Measurements from ENCODE around the gene SORCS3. TPM values are rescaled to one million over a fixed set of nuclear protein-coding genes. Genes with fewer than 3 reads are reported as not detected.

The SORCS3 gene
- total and polyA plus RNA-seq, 4 donors = 0.93 TPM; not detected in 3

- DNase-seq (ENCODE audit: low spot score) = no peak
- no peaks in the 10 kb centered on the region for H3K27me3 ChIP-seq (ENCODE audit: control insufficient read depth in 4 of 4, insufficient read depth in 4 of 4, low read length in 3 of 4)
- no peak overlapping the region for H3K4me3 ChIP-seq (ENCODE audit: low read depth in 1 of 3, low read length in 3 of 3)
- no peaks in the 10 kb centered on the region for H3K36me3 ChIP-seq (ENCODE audit: control insufficient read depth in 4 of 4, insufficient read depth in 3 of 4, low read depth in 1 of 4, low read length in 3 of 4)
- H3K27ac ChIP-seq (ENCODE audit: low read depth in 1 of 2, low read length in 2 of 2) = no peak overlapping the region
- 91% methylated on average over 2 of the region's 2 CpGs for WGBS
- H3K9me3 ChIP-seq (ENCODE audit: control insufficient read depth in 4 of 4, low read length in 3 of 4) = no peaks in the 10 kb centered on the region
- H3K4me1 ChIP-seq (ENCODE audit: control insufficient read depth in 4 of 4, insufficient read depth in 4 of 4, low read length in 3 of 4) = no peaks in the 10 kb centered on the region
- no peak overlapping the region for H3K9ac ChIP-seq (ENCODE audit: low read depth in 1 of 2, low read length in 2 of 2)
- TF ChIP-seq EGR1 (IDR thresholded peaks at IDR 0.05; ENCODE audit: low read depth in 2 of 2) (no peak), RXRA (IDR thresholded peaks at IDR 0.05) (no peak), NR2F2 (IDR thresholded peaks at IDR 0.05) (no peak), SP1 (IDR thresholded peaks at IDR 0.05) (no peak), FOXA1 (IDR thresholded peaks at IDR 0.05) (no peak), TAF1 (conservative IDR thresholded peaks at IDR 0.05) (no peak), REST (IDR thresholded peaks at IDR 0.05) (no peak), FOXA2 (IDR thresholded peaks at IDR 0.05) (no peak), HNF4A (conservative IDR thresholded peaks at IDR 0.05) (no peak)
- TF ChIP-seq, protein P1, sequence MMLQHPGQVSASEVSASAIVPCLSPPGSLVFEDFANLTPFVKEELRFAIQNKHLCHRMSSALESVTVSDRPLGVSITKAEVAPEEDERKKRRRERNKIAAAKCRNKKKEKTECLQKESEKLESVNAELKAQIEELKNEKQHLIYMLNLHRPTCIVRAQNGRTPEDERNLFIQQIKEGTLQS (IDR thresholded peaks at IDR 0.05) = no peak
- TF ChIP-seq, protein P2, sequence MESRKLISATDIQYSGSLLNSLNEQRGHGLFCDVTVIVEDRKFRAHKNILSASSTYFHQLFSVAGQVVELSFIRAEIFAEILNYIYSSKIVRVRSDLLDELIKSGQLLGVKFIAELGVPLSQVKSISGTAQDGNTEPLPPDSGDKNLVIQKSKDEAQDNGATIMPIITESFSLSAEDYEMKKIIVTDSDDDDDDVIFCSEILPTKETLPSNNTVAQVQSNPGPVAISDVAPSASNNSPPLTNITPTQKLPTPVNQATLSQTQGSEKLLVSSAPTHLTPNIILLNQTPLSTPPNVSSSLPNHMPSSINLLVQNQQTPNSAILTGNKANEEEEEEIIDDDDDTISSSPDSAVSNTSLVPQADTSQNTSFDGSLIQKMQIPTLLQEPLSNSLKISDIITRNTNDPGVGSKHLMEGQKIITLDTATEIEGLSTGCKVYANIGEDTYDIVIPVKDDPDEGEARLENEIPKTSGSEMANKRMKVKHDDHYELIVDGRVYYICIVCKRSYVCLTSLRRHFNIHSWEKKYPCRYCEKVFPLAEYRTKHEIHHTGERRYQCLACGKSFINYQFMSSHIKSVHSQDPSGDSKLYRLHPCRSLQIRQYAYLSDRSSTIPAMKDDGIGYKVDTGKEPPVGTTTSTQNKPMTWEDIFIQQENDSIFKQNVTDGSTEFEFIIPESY (IDR thresholded peaks at IDR 0.05) = no peak
- TF ChIP-seq, protein P3, sequence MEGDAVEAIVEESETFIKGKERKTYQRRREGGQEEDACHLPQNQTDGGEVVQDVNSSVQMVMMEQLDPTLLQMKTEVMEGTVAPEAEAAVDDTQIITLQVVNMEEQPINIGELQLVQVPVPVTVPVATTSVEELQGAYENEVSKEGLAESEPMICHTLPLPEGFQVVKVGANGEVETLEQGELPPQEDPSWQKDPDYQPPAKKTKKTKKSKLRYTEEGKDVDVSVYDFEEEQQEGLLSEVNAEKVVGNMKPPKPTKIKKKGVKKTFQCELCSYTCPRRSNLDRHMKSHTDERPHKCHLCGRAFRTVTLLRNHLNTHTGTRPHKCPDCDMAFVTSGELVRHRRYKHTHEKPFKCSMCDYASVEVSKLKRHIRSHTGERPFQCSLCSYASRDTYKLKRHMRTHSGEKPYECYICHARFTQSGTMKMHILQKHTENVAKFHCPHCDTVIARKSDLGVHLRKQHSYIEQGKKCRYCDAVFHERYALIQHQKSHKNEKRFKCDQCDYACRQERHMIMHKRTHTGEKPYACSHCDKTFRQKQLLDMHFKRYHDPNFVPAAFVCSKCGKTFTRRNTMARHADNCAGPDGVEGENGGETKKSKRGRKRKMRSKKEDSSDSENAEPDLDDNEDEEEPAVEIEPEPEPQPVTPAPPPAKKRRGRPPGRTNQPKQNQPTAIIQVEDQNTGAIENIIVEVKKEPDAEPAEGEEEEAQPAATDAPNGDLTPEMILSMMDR (IDR thresholded peaks at IDR 0.05; ENCODE audit: low read depth, low read length, missing input control) = no peak
- TF ChIP-seq, protein P4, sequence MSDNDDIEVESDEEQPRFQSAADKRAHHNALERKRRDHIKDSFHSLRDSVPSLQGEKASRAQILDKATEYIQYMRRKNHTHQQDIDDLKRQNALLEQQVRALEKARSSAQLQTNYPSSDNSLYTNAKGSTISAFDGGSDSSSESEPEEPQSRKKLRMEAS (IDR thresholded peaks at IDR 0.05) = no peak
These were observed 551.8 kb downstream of the SORCS3 start for GRCh38 chr10:105192861-105193260.

DNA sequence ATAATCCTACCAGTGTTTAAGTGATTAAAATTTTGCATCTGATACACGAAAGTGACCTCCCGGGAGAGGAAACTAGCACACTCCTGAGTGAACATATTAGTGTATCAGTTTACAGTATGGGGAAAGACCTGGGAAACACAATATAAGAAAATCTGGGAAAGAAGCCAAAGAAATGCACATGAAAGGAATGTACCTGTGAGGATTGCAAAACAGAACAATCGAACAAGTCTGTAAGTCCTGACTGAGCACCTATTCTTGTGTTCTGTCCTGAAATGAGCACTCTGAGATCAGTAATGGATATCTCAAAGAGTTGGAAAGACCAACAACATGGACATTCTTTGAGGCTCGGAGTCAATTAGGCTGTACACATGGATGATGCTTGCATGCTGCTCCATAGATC is 554.7 kb downstream of the SORCS3 start:
- no peak overlapping the region for H3K27ac ChIP-seq (ENCODE audit: low read depth in 1 of 2, low read length in 2 of 2)
- H3K27me3 ChIP-seq (ENCODE audit: control insufficient read depth in 4 of 4, insufficient read depth in 4 of 4, low read length in 3 of 4) = no peaks in the 10 kb centered on the region
- H3K36me3 ChIP-seq (ENCODE audit: control insufficient read depth in 4 of 4, insufficient read depth in 3 of 4, low read depth in 1 of 4, low read length in 3 of 4) = no peaks in the 10 kb centered on the region
- H3K9me3 ChIP-seq (ENCODE audit: control insufficient read depth in 4 of 4, low read length in 3 of 4) = no peaks in the 10 kb centered on the region
- H3K4me1 ChIP-seq (ENCODE audit: control insufficient read depth in 4 of 4, insufficient read depth in 4 of 4, low read length in 3 of 4) = no peaks in the 10 kb centered on the region
- no peak overlapping the region for H3K9ac ChIP-seq (ENCODE audit: low read depth in 1 of 2, low read length in 2 of 2)
- H3K4me3 ChIP-seq (ENCODE audit: low read depth in 1 of 3, low read length in 3 of 3) = no peak overlapping the region
- TF ChIP-seq HNF4A (conservative IDR thresholded peaks at IDR 0.05) = no peak
- 46% methylated on average over 4 of the region's 4 CpGs for WGBS
- no peak for DNase-seq (ENCODE audit: low spot score)
